HepG2 (cell line): ENCODE measurements around the gene FGF2. TPM values are rescaled to one million over a fixed set of nuclear protein-coding genes. Genes with fewer than 3 reads are reported as not detected.
"Not testable (repeated sequence)": the region's sequence is repeated elsewhere in the genome, so short reads cannot be mapped to it uniquely, and the experiment has no call there.

Experiments
- ATAC-seq: fragments of 200-7000 bp; cut with Tn5 transposase; 3 replicates; pipeline ENCODE4 v1.9.1; 2020; ENCODE audit warnings: mild to moderate bottlenecking, moderate library complexity
- BruUV-seq: library from RNA; stranded (reverse); fragments of 400-500 nt; replicated peaks from 2 replicates; lab custom pipeline; 2021; lab: Mats Ljungman, UMichigan
- CTCF ChIA-PET: fragments of 300-600 bp; formaldehyde crosslinking; extraction: SDS; loops from one replicate; lab custom pipeline; 2021; ENCODE audit warnings: low total read pairs, inconsistent platforms, low intra/inter-chr PET ratio; lab: Yijun Ruan, JAX
- POLR2A ChIA-PET: fragments of 350-600 bp; sonication (Branson Sonifier 250); formaldehyde crosslinking; loops from one replicate; lab custom pipeline; 2020; ENCODE audit warnings: antibody characterized with exemption, inconsistent platforms; lab: Yijun Ruan, JAX
- DNase-seq: peaks from one replicate; pipeline ENCODE4 v3.0.0-alpha.2; 2015; ENCODE audit warnings: low spot score
- FAIRE-seq: peaks from 3 replicates; lab custom pipeline; 2011; peaks lifted over from hg19 to GRCh38; lab: Jason Lieb, UNC
- H2AFZ ChIP-seq: one replicate; pipeline ENCODE4 v1.6.1; 2011; ENCODE audit warnings: low read length, inconsistent platforms
- H3K27ac ChIP-seq: fragments of 300-600 bp; 3 replicates; pipeline ENCODE4 v1.8.0; 2011; ENCODE audit warnings: mixed run types, mild to moderate bottlenecking, mixed read lengths, low read length, inconsistent platforms; ENCODE audit not compliant: insufficient read depth; ENCODE audit errors: extremely low read length
- H3K27me3 ChIP-seq, 2 experiments: fragments of 200-600 bp in 1 of 2; 2 replicates in 1 of 2; 3 replicates in 1 of 2; pipeline versions ENCODE4 v1.6.0 to v1.8.0; 2011; ENCODE audit warnings: low read length in 2 of 2, mild to moderate bottlenecking in 2 of 2, moderate library complexity in 2 of 2, inconsistent platforms in 1 of 2; ENCODE audit not compliant: insufficient read depth in 2 of 2, control insufficient read depth in 1 of 2
- H3K36me3 ChIP-seq, 2 experiments: fragments of 200-600 bp in 1 of 2; replicated peaks in 1 of 2; 2 replicates in 1 of 2; 3 replicates in 1 of 2; pipeline versions ENCODE4 v1.5.1 to v1.8.0; 2011; ENCODE audit warnings: low read length in 2 of 2, inconsistent platforms in 1 of 2; ENCODE audit not compliant: insufficient read depth in 2 of 2, control insufficient read depth in 1 of 2
- H3K4me1 ChIP-seq: 2 replicates; pipeline ENCODE4 v1.5.1; 2012; ENCODE audit warnings: low read length, inconsistent platforms; ENCODE audit not compliant: insufficient read depth
- H3K4me2 ChIP-seq: 2 replicates; pipeline ENCODE4 v1.6.0; 2011; ENCODE audit warnings: low read depth, low read length, inconsistent platforms
- H3K4me3 ChIP-seq, 3 experiments: fragments of 200-600 bp in 1 of 3; sonication (generic), shearing (Covaris generic) in 1 of 3; replicated peaks in 1 of 3; 2 replicates each; pipeline ENCODE4 v1.5.1; 2011 to 2016; ENCODE audit warnings: low read length in 3 of 3, inconsistent platforms in 2 of 3, low read depth in 2 of 3, mild to moderate bottlenecking in 2 of 3, control low read depth in 1 of 3, mixed read lengths in 1 of 3; ENCODE audit not compliant: insufficient read depth in 1 of 3
- H3K79me2 ChIP-seq: one replicate; pipeline ENCODE4 v1.6.1; 2011; ENCODE audit warnings: low read length, inconsistent platforms; ENCODE audit not compliant: insufficient read depth
- H3K9ac ChIP-seq: 2 replicates; pipeline ENCODE4 v1.6.0; 2011; ENCODE audit warnings: mild to moderate bottlenecking, low read depth, low read length, inconsistent platforms; ENCODE audit not compliant: insufficient read depth
- H3K9me3 ChIP-seq: 2 replicates; pipeline ENCODE4 v1.5.1; 2012; ENCODE audit warnings: mild to moderate bottlenecking, low read length
- H4K20me1 ChIP-seq: 2 replicates; pipeline ENCODE4 v1.6.0; 2011; ENCODE audit warnings: inconsistent platforms, mild to moderate bottlenecking, low read length, moderate library complexity; ENCODE audit not compliant: insufficient read depth
- ATAD3A ChIP-seq: sonication (generic); formaldehyde crosslinking; IDR thresholded peaks from 2 replicates; pipeline ENCODE4 v1.4.0; 2020; ENCODE audit warnings: missing genetic modification reagents
- HIVEP1 ChIP-seq: sonication (generic); formaldehyde crosslinking; IDR thresholded peaks from 2 replicates; pipeline ENCODE4 v1.4.0; 2020; ENCODE audit warnings: mild to moderate bottlenecking, missing genetic modification reagents
- MYNN ChIP-seq: sonication (generic); formaldehyde crosslinking; IDR thresholded peaks from 2 replicates; pipeline ENCODE4 v1.4.0; 2020; ENCODE audit warnings: mild to moderate bottlenecking, low read depth, missing genetic modification reagents
- SIX1 ChIP-seq: sonication (generic); formaldehyde crosslinking; IDR thresholded peaks from 2 replicates; pipeline ENCODE4 v1.4.0; 2020; ENCODE audit warnings: missing genetic modification reagents, borderline replicate concordance
- WGBS: methylation state at CpG from one replicate; pipeline ENCODE4 v1.1.6; 2017; ENCODE audit warnings: low lambda C conversion rate; 5-methylcytosine and 5-hydroxymethylcytosine counted together
- in situ Hi-C: cut with HindIII; loops from 2 replicates; pipeline ENCODE4 v1.10.0; 2017; ENCODE audit warnings: low pct_unique_long_range_greater_than_20kb; ENCODE audit not compliant: extremely low pct_ligation_motif_present
- intact Hi-C: fragments of 100-400 bp; cut with micrococcal nuclease; formaldehyde crosslinking; loops from one replicate; pipeline ENCODE4 v1.10.0; 2022; ENCODE audit not compliant: unreplicated experiment
- polyA plus RNA-seq, 8 experiments: library from polyadenylated mRNA; depleted of rRNA in 3 of 8; stranded (reverse) in 7 of 8; unstranded in 1 of 8; fragments of >200 nt; fragmentation: Illumina TruSeq in 4 of 8; extraction: Trizol in 4 of 8; gene quantifications; 2 replicates each; pipeline versions ENCODE4 v1.2.1 to v1.2.3, GENCODE V29; 2011 to 2016; ENCODE audit warnings: low read depth in 4 of 8, missing spikeins in 1 of 8, mixed read lengths in 1 of 8; ENCODE audit not compliant: insufficient read depth in 1 of 8
- total RNA-seq, 5 experiments: library from RNA; depleted of rRNA; stranded (reverse); fragments of >200 nt; fragmentation: Illumina TruSeq; extraction: Trizol; gene quantifications; 2 replicates each; pipeline ENCODE4 v1.2.3, GENCODE V29; 2016; ENCODE audit warnings: low read depth in 1 of 5

The FGF2 gene
- total and polyA plus RNA-seq, 2 of the 13 experiments (the other 11 are each of a cell fraction or from before 2014, with no cell fraction given), result 0.01 to 0.02 TPM

DNA sequence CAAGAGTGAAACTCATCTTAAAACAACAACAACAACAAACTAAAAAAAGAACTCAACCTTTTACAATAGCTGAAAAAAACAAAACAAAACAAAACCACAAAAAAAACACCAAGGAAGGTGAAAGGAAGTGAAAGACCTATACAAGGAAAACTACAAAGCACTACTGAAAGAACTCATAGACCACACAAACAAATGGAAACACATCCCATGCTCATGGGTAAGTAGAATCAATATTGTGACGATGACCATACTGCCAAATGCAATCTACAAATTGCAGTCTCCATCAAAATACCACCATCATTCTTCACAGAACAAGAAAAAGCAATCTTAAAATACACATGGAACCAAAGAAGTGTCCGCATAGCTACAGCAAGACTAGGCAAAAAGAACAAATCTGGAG is 41.5 kb upstream of the FGF2 start:
- Histone ChIP-seq H3K9ac (no peak overlapping the region), H2AFZ (no peak overlapping the region), H4K20me1 (no peaks in the 10 kb centered on the region), H3K79me2 (no peaks in the 10 kb centered on the region), H3K27me3 (no peaks in the 10 kb centered on the region), H3K36me3 (no peaks in the 10 kb centered on the region), H3K4me3 (no peak overlapping the region), H3K4me1 (peaks cover 15% of the 10 kb centered on the region), H3K27ac (no peak overlapping the region), H3K9me3 (no peaks in the 10 kb centered on the region), H3K4me2 (no peak overlapping the region)
- CTCF ChIA-PET, result no interaction called here
- BruUV-seq, result no TSS peak
- intact Hi-C loops (no loop called here), in situ Hi-C loops (no loop called here)
- no peak for ATAC-seq
- no peak for DNase-seq
- FAIRE-seq, result no peak
- TF ChIP-seq HIVEP1 (CRISPR knock-in tag), result no peak
- no peak for TF ChIP-seq ATAD3A (CRISPR knock-in tag)
- TF ChIP-seq MYNN (CRISPR knock-in tag), result no peak
- TF ChIP-seq SIX1, result no peak
- POLR2A ChIA-PET, result no interaction called here
- 97% methylated on average over 2 of the region's 2 CpGs for WGBS

DNA sequence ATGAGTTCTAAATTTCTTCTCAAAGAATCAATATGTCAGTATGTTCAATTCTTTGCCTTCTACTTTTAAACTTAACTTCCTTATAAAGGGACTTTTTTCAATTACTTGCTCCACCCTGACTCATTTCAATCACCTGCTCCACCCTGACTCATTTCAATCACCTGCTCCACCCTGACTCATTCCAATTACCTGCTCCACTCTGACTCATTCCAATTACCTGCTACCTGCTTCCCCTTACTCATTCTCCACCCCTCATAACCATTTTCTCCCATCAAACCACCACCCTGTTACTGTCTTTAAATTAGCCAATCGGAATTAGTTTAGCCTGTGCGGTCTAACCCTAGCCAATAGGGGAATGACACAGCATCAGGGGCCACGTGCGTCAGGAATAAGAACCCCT is 40.3 kb upstream of the FGF2 start:
- POLR2A ChIA-PET, intact Hi-C loops, H4K20me1 ChIP-seq, H3K9ac ChIP-seq, BruUV-seq, CTCF ChIA-PET, H3K4me3 ChIP-seq, ATAC-seq, FAIRE-seq, H3K27ac ChIP-seq, H3K4me2 ChIP-seq, H3K36me3 ChIP-seq, in situ Hi-C loops, DNase-seq, H3K27me3 ChIP-seq, H3K79me2 ChIP-seq, H2AFZ ChIP-seq, H3K9me3 ChIP-seq: not testable (repeated sequence)
- WGBS, result 89% methylated on average over 4 of the region's 4 CpGs
- peaks cover 15% of the 10 kb centered on the region for H3K4me1 ChIP-seq

DNA sequence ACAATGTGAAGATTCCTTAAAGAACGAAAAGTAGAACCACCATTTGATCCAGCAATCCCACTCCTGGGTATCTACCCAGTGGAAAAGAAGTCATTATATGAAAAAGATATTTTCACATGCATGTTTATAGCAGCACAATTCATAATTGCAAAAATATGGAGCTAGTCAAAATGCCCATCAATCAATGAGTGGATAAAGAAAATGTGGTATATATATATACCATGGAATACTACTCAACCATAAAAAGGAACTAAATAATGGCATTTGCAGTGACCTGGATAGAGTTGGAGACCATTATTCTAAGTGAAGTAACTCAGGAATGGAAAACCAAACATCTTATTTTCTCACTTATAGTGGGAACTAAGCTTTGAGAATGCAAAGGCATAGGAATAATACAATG is 39.7 kb upstream of the FGF2 start:
- BruUV-seq, H3K79me2 ChIP-seq, H3K4me2 ChIP-seq, H3K36me3 ChIP-seq, ATAC-seq, FAIRE-seq, H3K27me3 ChIP-seq, DNase-seq, H3K27ac ChIP-seq, intact Hi-C loops, H3K4me3 ChIP-seq, POLR2A ChIA-PET, H4K20me1 ChIP-seq, H2AFZ ChIP-seq, H3K9me3 ChIP-seq, H3K9ac ChIP-seq, CTCF ChIA-PET, in situ Hi-C loops: not testable (repeated sequence)
- WGBS, result 62% methylated on average over 1 of the region's 1 CpG
- peaks cover 15% of the 10 kb centered on the region for H3K4me1 ChIP-seq
